ENCODE results near the gene MAMLD1. TPM values are rescaled to one million over a fixed set of nuclear protein-coding genes. Genes with fewer than 3 reads are reported as not detected.

Gene MAMLD1
- total RNA-seq, 1 donor from 2014 or later = 7.0 TPM

DNA sequence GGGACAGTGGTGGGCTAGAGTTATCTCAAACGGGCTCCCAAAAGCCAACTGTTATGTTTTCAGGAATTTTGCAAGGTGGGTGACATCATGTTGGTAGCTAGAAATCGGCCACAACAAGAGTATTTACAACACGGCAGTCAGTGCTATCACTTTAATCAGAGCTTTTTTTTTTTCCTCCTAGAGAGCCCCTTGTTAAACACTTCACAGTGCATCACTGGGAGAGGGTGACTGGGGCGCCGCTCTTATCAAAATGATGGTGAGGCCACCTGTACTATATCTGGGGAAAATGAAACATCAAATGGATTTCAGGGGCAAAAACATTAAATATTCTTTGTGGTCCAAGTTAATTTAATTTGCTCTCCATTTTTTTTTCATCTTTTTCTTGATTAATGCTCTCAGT lies 44.9 kb downstream of the MAMLD1 start:
- no peaks in the 10 kb centered on the region for H3K36me3 Mint-ChIP-seq
- no peaks in the 10 kb centered on the region for H3K27me3 Mint-ChIP-seq
- TF ChIP-seq, protein P1, sequence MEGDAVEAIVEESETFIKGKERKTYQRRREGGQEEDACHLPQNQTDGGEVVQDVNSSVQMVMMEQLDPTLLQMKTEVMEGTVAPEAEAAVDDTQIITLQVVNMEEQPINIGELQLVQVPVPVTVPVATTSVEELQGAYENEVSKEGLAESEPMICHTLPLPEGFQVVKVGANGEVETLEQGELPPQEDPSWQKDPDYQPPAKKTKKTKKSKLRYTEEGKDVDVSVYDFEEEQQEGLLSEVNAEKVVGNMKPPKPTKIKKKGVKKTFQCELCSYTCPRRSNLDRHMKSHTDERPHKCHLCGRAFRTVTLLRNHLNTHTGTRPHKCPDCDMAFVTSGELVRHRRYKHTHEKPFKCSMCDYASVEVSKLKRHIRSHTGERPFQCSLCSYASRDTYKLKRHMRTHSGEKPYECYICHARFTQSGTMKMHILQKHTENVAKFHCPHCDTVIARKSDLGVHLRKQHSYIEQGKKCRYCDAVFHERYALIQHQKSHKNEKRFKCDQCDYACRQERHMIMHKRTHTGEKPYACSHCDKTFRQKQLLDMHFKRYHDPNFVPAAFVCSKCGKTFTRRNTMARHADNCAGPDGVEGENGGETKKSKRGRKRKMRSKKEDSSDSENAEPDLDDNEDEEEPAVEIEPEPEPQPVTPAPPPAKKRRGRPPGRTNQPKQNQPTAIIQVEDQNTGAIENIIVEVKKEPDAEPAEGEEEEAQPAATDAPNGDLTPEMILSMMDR (conservative IDR thresholded peaks at IDR 0.05) = no peak
- no peak for DNase-seq (ENCODE audit: extremely low spot score, unreplicated experiment)
- no peaks in the 10 kb centered on the region for H3K9me3 Mint-ChIP-seq
- H3K4me1 Mint-ChIP-seq (ENCODE audit: unreplicated experiment) = no peaks in the 10 kb centered on the region
- H3K4me3 Mint-ChIP-seq = no peak overlapping the region
- H3K27ac Mint-ChIP-seq = no peak overlapping the region

DNA sequence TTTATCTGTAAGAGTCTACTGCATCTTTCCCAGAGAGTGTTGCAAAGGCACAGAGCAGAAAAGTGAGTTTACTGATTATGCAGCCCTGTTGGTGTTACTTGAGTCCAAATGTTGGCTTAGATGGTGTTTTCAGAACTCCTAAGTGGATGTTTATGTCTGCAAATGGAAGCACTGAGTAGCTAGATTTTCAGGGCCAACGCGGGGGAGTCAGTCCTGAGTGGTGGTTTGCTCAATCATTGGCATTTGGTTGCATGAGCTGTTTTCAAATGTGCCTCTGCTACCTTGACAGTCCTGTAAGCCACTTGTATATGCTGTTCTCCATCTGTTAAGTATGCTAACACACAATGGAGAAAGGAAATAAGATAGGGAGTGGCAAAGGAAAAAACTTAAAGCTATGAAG lies 45.4 kb downstream of the MAMLD1 start:
- no peaks in the 10 kb centered on the region for H3K27me3 Mint-ChIP-seq
- no peaks in the 10 kb centered on the region for H3K36me3 Mint-ChIP-seq
- no peak overlapping the region for H3K27ac Mint-ChIP-seq
- no peak for DNase-seq (ENCODE audit: extremely low spot score, unreplicated experiment)
- TF ChIP-seq, protein P1 (conservative IDR thresholded peaks at IDR 0.05) = no peak
- no peaks in the 10 kb centered on the region for H3K4me1 Mint-ChIP-seq (ENCODE audit: unreplicated experiment)
- no peak overlapping the region for H3K4me3 Mint-ChIP-seq
- H3K9me3 Mint-ChIP-seq = no peaks in the 10 kb centered on the region

DNA sequence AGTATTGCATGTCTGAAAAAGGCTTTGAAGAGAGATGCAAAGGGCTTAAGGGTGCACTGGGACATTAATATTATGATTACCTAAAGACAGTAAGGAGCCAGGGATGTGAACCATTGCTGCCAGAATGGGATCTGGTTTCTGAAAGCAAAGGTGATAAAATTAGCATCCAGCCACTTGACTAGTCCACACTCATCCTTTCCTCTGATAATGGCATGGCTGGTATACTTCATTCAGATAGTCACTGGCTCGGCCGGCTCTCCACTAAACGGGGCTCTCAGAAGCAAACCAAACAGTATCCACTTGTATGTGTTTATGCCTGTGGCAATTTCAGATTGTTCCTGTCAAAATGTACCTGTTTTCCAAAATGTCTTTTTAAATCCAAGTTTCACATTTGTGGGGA lies 46.4 kb downstream of the MAMLD1 start:
- no peak overlapping the region for H3K4me3 Mint-ChIP-seq
- no peaks in the 10 kb centered on the region for H3K4me1 Mint-ChIP-seq (ENCODE audit: unreplicated experiment)
- H3K27ac Mint-ChIP-seq = no peak overlapping the region
- TF ChIP-seq, protein P1 (conservative IDR thresholded peaks at IDR 0.05) = no peak
- no peaks in the 10 kb centered on the region for H3K27me3 Mint-ChIP-seq
- DNase-seq (ENCODE audit: extremely low spot score, unreplicated experiment) = no peak
- no peaks in the 10 kb centered on the region for H3K9me3 Mint-ChIP-seq
- H3K36me3 Mint-ChIP-seq = no peaks in the 10 kb centered on the region

DNA sequence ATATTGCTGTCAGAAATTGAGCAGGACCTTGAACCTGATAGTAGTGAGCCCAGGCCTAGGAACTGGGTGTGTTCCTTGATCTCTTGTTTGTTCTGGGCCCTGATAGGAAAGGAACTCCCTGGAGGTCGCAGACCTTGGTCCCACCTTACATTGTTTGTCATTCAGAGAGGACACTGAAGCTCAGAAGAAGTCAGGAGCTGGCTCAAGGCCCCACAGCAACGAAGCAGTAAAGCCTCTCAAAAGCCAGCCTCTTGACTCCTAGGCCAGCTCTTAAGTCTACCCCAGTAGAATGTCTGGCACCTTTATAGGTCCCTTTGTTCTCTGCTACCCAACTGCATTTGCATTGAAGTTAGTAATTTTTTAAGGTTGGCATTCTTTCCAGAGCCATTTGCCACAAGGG lies 46.8 kb downstream of the MAMLD1 start:
- no peaks in the 10 kb centered on the region for H3K9me3 Mint-ChIP-seq
- H3K27ac Mint-ChIP-seq = no peak overlapping the region
- no peaks in the 10 kb centered on the region for H3K4me1 Mint-ChIP-seq (ENCODE audit: unreplicated experiment)
- no peak overlapping the region for H3K4me3 Mint-ChIP-seq
- no peaks in the 10 kb centered on the region for H3K36me3 Mint-ChIP-seq
- TF ChIP-seq, protein P1 (conservative IDR thresholded peaks at IDR 0.05) = no peak
- H3K27me3 Mint-ChIP-seq = no peaks in the 10 kb centered on the region
- no peak for DNase-seq (ENCODE audit: extremely low spot score, unreplicated experiment)

DNA sequence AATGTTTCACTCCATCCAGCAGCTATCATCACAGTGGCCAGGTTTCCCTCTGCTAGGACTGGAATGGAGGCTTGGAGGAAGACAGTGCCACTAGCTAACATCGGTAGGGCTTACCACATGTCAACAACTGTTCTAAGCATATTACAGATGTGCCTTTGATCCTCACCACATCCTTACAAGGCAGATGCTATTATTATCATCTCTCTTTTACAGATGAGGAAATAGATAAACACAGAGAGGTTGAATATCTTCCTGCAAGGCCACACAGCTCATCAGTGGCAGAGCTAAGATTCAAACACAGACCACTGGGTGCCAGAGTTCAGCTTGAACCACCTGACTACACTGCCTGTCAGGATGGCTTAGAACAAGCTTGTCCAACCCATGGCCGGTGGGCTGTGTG lies 47.4 kb downstream of the MAMLD1 start:
- no peak overlapping the region for H3K4me3 Mint-ChIP-seq
- H3K36me3 Mint-ChIP-seq = no peaks in the 10 kb centered on the region
- TF ChIP-seq, protein P1 (conservative IDR thresholded peaks at IDR 0.05) = no peak
- H3K27ac Mint-ChIP-seq = no peak overlapping the region
- DNase-seq (ENCODE audit: extremely low spot score, unreplicated experiment) = no peak
- H3K4me1 Mint-ChIP-seq (ENCODE audit: unreplicated experiment) = no peaks in the 10 kb centered on the region
- H3K27me3 Mint-ChIP-seq = no peaks in the 10 kb centered on the region
- H3K9me3 Mint-ChIP-seq = no peaks in the 10 kb centered on the region

DNA sequence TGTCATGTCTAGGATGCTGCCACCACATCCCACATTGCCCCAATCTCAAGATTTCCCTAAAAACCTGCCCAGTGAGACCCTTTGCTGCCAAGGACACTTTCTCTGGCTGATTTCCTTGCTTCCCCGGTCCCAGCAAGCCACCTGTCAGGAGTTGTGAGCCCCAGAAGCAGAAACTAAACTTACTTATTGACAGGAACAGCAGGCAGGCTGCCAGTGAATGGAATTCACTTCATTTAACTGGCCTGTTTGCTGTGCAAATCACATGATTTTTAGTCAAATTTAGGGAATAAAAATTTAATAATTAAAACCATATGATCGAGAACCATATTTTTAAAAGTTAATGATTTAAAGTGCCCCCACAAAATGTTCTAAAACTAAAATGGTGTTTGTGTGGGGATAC lies 48.5 kb downstream of the MAMLD1 start:
- H3K9me3 Mint-ChIP-seq = no peaks in the 10 kb centered on the region
- no peak for DNase-seq (ENCODE audit: extremely low spot score, unreplicated experiment)
- H3K27ac Mint-ChIP-seq = no peak overlapping the region
- H3K4me1 Mint-ChIP-seq (ENCODE audit: unreplicated experiment) = no peaks in the 10 kb centered on the region
- no peak overlapping the region for H3K4me3 Mint-ChIP-seq
- H3K27me3 Mint-ChIP-seq = no peaks in the 10 kb centered on the region
- H3K36me3 Mint-ChIP-seq = no peaks in the 10 kb centered on the region
- TF ChIP-seq, protein P1 (conservative IDR thresholded peaks at IDR 0.05) = no peak

Data from type B pancreatic cell (in vitro differentiated cells).